Activated CD8-positive, alpha-beta memory T cell treated with anti-CD3 and anti-CD28 coated beads for 1 hour (primary cell): ENCODE results near the gene DCDC2B.

ENCODE experiments used
- DNase-seq, 2 donors: peaks; one replicate each; pipeline ENCODE4 v3.0.0-alpha.2; 2020; ENCODE audit warnings: low read depth in 1 of 2; ENCODE audit errors: extremely low read depth in 1 of 2

Gene DCDC2B

GRCh38 chr1:32221980-32222755 is 13.3 kb downstream of the DCDC2B start, which contains the start of the genes EIF3I and TMEM234:
EIF3I (plus strand) TSS chr1:32222407; CDS start chr1:32222442, 35 bp downstream.
TMEM234 (minus strand) TSS chr1:32222353; CDS start chr1:32222322, 31 bp downstream.
- peak; percentile 82 to 83 for DNase-seq

GRCh38 chr1:32223683-32224082 is 14.8 kb downstream of the DCDC2B start:
- no peak for DNase-seq

- no peak for DNase-seq
These were observed 15.4 kb downstream of the DCDC2B start for GRCh38 chr1:32224285-32224684.

- no peak for DNase-seq
These were observed 19.9 kb downstream of the DCDC2B start for GRCh38 chr1:32228771-32229170.

GRCh38 chr1:32231843-32232432 is 23.0 kb downstream of the DCDC2B start:
- no peak for DNase-seq

GRCh38 chr1:32232558-32233304 is 23.8 kb downstream of the DCDC2B start:
- DNase-seq = no peak

GRCh38 chr1:32234792-32235191 is 25.9 kb downstream of the DCDC2B start:
- no peak for DNase-seq

GRCh38 chr1:32239337-32239736 is 30.4 kb downstream of the DCDC2B start:
- DNase-seq = no peak

- no peak for DNase-seq
These were observed 30.9 kb downstream of the DCDC2B start for GRCh38 chr1:32239790-32240139.

- peak in 1 of 2 donors; percentile 48 for DNase-seq
These were observed 31.5 kb downstream of the DCDC2B start for GRCh38 chr1:32240140-32240951.

GRCh38 chr1:32241001-32241763 is 32.3 kb downstream of the DCDC2B start:
- no peak for DNase-seq

GRCh38 chr1:32242341-32242851 is 33.5 kb downstream of the DCDC2B start:
- no peak for DNase-seq

GRCh38 chr1:32246888-32247273 is 38.0 kb downstream of the DCDC2B start, which contains the start of gene FAM167B:
FAM167B (plus strand) TSS chr1:32247222; CDS start chr1:32247422, 200 bp downstream.
- DNase-seq = no peak

- DNase-seq = no peak
These were observed 38.6 kb downstream of the DCDC2B start for GRCh38 chr1:32247452-32247851.

- DNase-seq = peak in 1 of 2 donors; percentile 61
These were observed 39.3 kb downstream of the DCDC2B start for GRCh38 chr1:32247983-32248889.

- DNase-seq = peak; percentile 57 to 68
These were observed 41.1 kb downstream of the DCDC2B start for GRCh38 chr1:32249831-32250525.

GRCh38 chr1:32250893-32251716 is 42.2 kb downstream of the DCDC2B start, which contains the start of gene LCK:
LCK (plus strand) TSS chr1:32251265; CDS start chr1:32274330, 23,065 bp downstream.
- peak in 1 of 2 donors; percentile 42 for DNase-seq
